M059J (cell line): ENCODE measurements around the gene MOK. TPM values are rescaled to one million over a fixed set of nuclear protein-coding genes. Genes with fewer than 3 reads are reported as not detected.
A peak's percentile ranks its signal among the peaks of the same experiment; 100 is the strongest.

ENCODE experiments used
- DNase-seq: peaks from one replicate; pipeline ENCODE4 v3.0.0-alpha.2; 2012; ENCODE audit warnings: low read depth
- total RNA-seq: library from RNA; depleted of rRNA; stranded (reverse); fragments of >200 nt; shearing (Covaris generic); gene quantifications from 2 replicates; pipeline ENCODE4 v1.2.3, GENCODE V29; 2014

Gene MOK
- total RNA-seq, 1 experiment from 2014 or later = 27.3 TPM

GRCh38 chr14:102225936-102226335, 79.0 kb downstream of the MOK start:
- no peak for DNase-seq

- no peak for DNase-seq
Observed at GRCh38 chr14:102225386-102225785, 79.6 kb downstream of the MOK start.

DNA sequence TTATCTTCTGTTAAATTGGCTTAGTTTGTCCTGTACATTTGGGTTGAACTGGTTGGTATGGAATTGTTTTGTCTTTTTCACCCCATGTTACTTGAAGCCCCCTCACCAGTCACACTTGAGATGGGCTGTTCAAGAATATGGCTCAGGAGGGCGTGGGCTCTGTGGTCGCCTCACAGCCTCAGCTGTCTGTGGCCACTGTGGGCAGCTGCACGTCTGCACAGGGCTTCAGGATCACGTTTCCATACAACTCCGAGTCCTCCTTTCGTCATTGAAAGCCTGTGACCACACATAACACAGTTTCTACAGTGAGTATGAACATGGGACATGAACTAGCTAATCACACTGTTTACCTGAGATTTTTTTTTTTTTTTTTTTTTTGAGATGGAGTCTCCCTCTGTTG, 81.3 kb downstream of the MOK start:
- no peak for DNase-seq

GRCh38 chr14:102222751-102223150, 82.2 kb downstream of the MOK start:
- DNase-seq = no peak

GRCh38 chr14:102222009-102222575, 82.9 kb downstream of the MOK start:
- no peak for DNase-seq

- DNase-seq = peak; percentile 65
Observed at GRCh38 chr14:102221026-102221425, 83.9 kb downstream of the MOK start.

GRCh38 chr14:102220031-102220430, 84.9 kb downstream of the MOK start:
- DNase-seq = no peak

DNA sequence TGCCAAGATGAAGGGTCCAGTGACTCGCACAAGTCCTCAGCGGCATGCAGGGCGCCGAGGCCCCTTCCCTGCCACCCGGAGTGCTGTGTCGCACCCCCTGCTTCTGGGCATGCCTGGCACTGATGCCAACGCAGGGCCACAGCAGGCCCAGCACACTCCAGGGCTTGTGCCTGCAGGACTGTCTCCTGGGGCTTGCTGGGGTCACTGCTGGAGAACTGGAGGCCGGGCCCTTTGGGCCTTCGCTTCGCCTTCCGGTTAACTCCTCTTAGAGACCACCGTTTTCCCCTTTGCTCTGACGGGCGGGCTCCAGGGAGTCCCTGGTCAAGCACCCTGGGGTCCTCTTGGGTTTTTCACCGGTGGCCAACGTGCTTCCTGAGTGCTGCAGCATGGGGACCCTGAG, 85.6 kb downstream of the MOK start:
- DNase-seq = no peak

GRCh38 chr14:102218688-102219087, 86.3 kb downstream of the MOK start:
- no peak for DNase-seq

DNA sequence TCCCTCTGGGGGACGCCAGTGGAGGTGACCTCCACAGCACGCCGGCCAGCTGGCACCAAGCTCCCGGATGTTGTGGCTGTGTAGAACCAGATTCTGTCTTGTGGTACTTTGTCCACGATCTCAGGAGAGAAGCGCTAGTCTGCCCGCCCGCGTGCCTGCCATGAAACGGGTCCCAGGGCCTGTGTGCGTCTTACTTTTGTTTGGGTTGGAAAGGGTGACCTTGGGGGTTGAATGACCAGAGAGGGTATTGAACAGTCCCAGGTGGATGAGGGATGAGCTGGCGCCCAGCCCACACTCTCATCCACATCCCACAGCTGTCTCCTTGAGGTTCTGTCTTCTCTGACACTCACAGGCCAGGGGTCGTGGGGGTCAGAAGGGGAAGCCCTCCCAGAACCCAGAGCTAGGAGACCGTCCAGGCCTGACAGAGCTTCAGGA, 87.0 kb downstream of the MOK start:
- DNase-seq = no peak

- DNase-seq = no peak
Observed at GRCh38 chr14:102217399-102217798, 87.6 kb downstream of the MOK start.

DNA sequence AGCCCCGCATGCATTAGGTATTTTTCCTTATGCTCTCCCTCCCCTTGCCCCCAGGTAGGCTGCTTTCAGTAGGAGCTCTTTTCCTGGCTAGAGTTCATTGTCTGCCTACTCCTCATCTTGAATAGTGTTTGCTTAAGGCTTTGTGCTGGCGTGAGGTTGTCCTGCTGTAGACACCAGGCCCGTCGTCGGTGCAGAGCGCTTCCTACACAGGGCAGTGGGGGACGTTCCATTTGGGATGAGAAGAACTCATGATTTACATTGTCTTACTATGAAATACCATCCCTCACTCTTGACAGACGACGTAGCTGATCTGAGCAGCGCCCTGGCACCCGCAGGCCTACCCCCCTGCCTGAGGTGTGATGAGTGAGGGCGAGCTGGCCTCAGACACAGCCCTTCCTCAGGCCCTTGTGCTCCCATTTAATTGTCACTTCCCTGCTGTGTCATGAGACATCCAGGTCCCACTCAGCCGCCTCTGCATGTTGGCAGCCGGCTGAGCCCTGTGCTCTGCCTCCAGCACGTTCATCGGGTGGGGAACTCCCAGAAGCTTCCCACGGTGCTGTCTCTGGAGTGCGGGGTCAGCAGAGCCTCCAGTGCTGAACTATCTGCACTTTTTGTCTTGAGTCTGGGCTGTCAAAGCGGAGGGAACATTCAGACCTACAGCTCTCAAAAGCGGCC, 89.3 kb downstream of the MOK start:
- DNase-seq = no peak

DNA sequence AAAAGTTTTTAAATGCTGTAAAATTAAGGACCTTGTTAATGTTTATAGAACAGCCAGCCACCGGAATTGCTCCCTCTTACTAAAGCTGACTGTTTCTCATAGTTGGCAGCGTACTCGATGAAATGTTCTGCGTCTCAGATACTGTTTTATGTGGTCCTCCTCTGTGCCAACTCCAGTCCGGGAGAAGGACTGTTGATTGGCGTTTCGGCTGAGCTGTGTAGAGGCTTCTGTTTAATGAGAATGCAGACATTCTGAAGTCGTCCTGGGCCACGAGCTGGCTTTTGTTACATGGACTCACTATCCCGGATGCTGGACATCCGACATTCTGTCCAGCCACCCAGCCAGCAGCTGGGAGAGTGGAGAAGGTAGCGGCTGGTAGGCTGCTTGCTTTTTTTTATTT, 89.9 kb downstream of the MOK start:
- peak; percentile 31 for DNase-seq

DNA sequence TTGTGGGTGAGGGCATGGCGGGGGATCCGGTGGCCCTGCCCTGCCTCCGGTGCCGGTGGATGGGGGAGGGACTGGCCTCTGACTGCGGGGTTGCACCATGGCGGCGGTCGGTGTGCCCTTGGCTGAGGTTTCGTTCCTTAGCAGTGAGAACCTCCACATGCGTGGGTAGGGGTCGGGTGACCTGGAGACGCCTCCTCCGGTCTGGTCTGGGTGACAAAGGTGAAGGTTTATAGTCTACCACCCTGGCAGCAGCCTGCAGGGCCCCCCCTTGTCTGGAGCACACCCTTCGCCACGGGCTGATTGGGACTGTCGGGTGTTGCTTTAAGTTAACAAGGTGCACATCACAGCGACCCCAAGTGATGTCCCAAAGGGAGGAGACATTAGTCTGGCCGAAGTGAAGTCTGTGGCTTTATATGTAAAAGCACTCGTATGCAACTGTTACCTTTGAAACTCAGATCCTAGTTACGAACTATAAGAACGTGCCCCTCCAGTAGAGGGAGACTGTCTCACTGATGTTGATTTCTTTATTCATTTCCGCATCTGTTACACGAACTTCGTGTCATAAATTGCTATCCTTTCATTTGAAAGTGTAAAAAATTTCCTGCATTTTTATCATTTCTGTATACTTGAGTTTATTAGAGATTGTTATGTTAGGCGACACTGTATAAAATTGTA, 90.8 kb downstream of the MOK start:
- no peak for DNase-seq

- DNase-seq = no peak
Observed at GRCh38 chr14:102213470-102213869, 91.5 kb downstream of the MOK start.

DNA sequence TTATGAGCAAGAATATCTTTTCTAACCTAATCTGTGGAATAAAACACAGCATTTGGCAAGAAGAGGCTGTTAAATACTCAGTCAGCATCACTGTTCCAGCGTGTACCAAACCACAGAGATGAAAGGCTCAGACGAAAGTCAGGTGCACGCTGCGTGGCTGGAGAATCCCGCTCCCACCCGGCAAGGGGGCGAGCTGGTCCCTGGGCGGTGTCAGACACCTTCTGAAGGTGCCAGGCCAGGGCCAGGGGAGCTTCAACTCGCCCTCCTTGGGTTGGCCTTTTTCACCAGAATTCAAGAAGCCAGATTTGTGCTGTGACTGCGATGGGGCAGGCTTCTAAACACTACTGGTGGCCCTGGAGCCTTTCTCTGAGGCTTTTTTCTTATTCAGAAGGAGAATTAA, 92.1 kb downstream of the MOK start:
- no peak for DNase-seq

DNA sequence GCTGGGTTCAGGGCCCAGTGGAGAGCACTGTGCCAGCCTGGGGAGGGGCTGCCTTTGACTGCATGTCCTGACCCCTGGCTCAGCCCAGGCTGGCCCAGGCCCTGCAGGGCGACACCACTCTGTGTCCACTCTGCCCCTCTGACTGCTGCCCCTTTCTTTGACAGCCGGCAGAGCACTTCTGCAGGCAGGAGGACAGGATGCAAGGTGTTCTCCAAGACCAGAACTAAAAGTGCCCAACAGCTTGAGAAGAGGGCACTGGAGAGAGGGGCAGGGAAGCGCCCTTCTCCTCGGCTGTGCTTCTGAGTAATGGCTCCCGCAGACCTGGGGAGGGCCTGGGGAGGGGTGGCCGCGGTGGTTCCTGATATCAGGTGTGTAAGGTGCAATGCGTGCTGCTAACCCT, 92.6 kb downstream of the MOK start:
- DNase-seq = no peak

GRCh38 chr14:102211240-102211639, 93.7 kb downstream of the MOK start:
- no peak for DNase-seq

GRCh38 chr14:102210421-102211042, 94.4 kb downstream of the MOK start:
- DNase-seq = no peak

- no peak for DNase-seq
Observed at GRCh38 chr14:102209224-102209966, 95.6 kb downstream of the MOK start.

DNA sequence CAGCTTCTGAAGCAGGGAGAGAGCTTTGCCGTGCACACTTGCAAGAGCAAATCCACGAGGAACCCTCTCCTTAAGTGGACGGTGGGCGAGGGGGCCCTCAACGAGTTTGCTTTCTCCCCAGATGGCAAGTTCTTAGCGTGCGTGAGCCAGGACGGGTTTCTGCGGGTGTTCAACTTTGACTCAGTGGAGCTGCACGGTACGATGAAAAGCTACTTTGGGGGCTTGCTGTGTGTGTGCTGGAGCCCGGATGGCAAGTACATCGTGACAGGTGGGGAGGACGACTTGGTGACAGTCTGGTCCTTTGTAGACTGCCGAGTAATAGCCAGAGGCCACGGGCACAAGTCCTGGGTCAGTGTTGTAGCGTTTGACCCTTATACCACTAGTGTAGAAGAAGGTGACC, 96.2 kb downstream of the MOK start:
- DNase-seq = no peak

GRCh38 chr14:102207831-102208365, 97.1 kb downstream of the MOK start:
- DNase-seq = no peak
